GM19467 (cell line): Measurements from ENCODE around the gene DPCD.

Experiments
- ATAC-seq: cut with Tn5 transposase; IDR thresholded peaks from one replicate; pipeline ENCODE4 v1.9.1; 2021; ENCODE audit warnings: mild to moderate bottlenecking, moderate library complexity; ENCODE audit not compliant: unreplicated experiment

The DPCD gene

GRCh38 chr10:101651336-101651735, 63.2 kb downstream of the DPCD start:
- ATAC-seq, result no peak

- ATAC-seq, result no peak
Measured at GRCh38 chr10:101653536-101653935, 65.4 kb downstream of the DPCD start.

GRCh38 chr10:101655570-101655969, 67.4 kb downstream of the DPCD start:
- no peak for ATAC-seq

GRCh38 chr10:101656890-101657289, 68.8 kb downstream of the DPCD start:
- ATAC-seq, result no peak

- ATAC-seq, result no peak
Measured at GRCh38 chr10:101658975-101659374, 70.9 kb downstream of the DPCD start.
